Measurements from ENCODE around the gene SH3BP5L. TPM values are rescaled to one million over a fixed set of nuclear protein-coding genes. Genes with fewer than 3 reads are reported as not detected.

Gene SH3BP5L
- total and polyA plus RNA-seq, 3 donors from 2014 or later: 26.8 to 31.5 (median 31.1) TPM

- no peak for DNase-seq
- Histone ChIP-seq H3K36me3 (ENCODE audit: low read depth, missing control alignments) (no peaks in the 10 kb centered on the region), H3K27ac (no peak overlapping the region), H3K9me3 (no peaks in the 10 kb centered on the region), H3K27me3 (no peaks in the 10 kb centered on the region), H3K4me1 (peaks cover 23% of the 10 kb centered on the region), H3K4me3 (no peak overlapping the region)
- WGBS, 2 donors: 85 to 87% methylated on average over 7 of the region's 7 CpGs
- no peak for TF ChIP-seq CTCF (IDR thresholded peaks at IDR 0.05)
- no peak for TF ChIP-seq POLR2A (IDR thresholded peaks at IDR 0.05)
- intact Hi-C loops (cut with DNase I; ENCODE audit: low total_unique reads): no loop called here
Observed at GRCh38 chr1:248820041-248820585, 5.6 kb downstream of the SH3BP5L start.

- Histone ChIP-seq H3K4me1 (peaks cover 9% of the 10 kb centered on the region), H3K36me3 (ENCODE audit: low read depth, missing control alignments) (no peaks in the 10 kb centered on the region), H3K27ac (no peak overlapping the region), H3K4me3 (no peak overlapping the region), H3K27me3 (no peaks in the 10 kb centered on the region), H3K9me3 (no peaks in the 10 kb centered on the region)
- 75 to 88% methylated on average over 5 of the region's 5 CpGs for WGBS, 2 donors
- no peak for DNase-seq
- TF ChIP-seq CTCF (IDR thresholded peaks at IDR 0.05) (no peak), POLR2A (IDR thresholded peaks at IDR 0.05) (no peak)
- intact Hi-C loops (cut with DNase I; ENCODE audit: low total_unique reads): no loop called here
Observed at GRCh38 chr1:248818505-248819374, 7.0 kb downstream of the SH3BP5L start.

GRCh38 chr1:248817065-248817464, 8.7 kb downstream of the SH3BP5L start:
- H3K36me3 ChIP-seq (ENCODE audit: low read depth, missing control alignments): no peaks in the 10 kb centered on the region
- no peak overlapping the region for H3K27ac ChIP-seq
- no peak overlapping the region for H3K4me3 ChIP-seq
- H3K27me3 ChIP-seq: no peaks in the 10 kb centered on the region
- no peaks in the 10 kb centered on the region for H3K4me1 ChIP-seq
- intact Hi-C loops (cut with DNase I; ENCODE audit: low total_unique reads): no loop called here
- WGBS, 2 donors: 77 to 91% methylated on average over 6 of the region's 6 CpGs
- no peak for DNase-seq
- TF ChIP-seq POLR2A (IDR thresholded peaks at IDR 0.05): no peak
- no peak for TF ChIP-seq CTCF (IDR thresholded peaks at IDR 0.05)
- H3K9me3 ChIP-seq: no peaks in the 10 kb centered on the region

GRCh38 chr1:248816042-248816851, 9.5 kb downstream of the SH3BP5L start:
- TF ChIP-seq CTCF (IDR thresholded peaks at IDR 0.05) (no peak), POLR2A (IDR thresholded peaks at IDR 0.05) (no peak)
- no peaks in the 10 kb centered on the region for H3K9me3 ChIP-seq
- intact Hi-C loops (cut with DNase I; ENCODE audit: low total_unique reads): no loop called here

More at GRCh38 chr1:248816042-248816851, 9.5 kb downstream of the SH3BP5L start:
- Histone ChIP-seq H3K27ac (no peak overlapping the region), H3K27me3 (no peaks in the 10 kb centered on the region), H3K4me3 (no peak overlapping the region), H3K4me1 (no peaks in the 10 kb centered on the region), H3K36me3 (ENCODE audit: low read depth, missing control alignments) (no peaks in the 10 kb centered on the region)
- WGBS, 2 donors: 93 to 97% methylated on average over 13 of the region's 13 CpGs
- DNase-seq: no peak

Data from testis (tissue), 3 donors.